HG03175 (cell line): ENCODE data around the gene CPS1.
A peak's percentile ranks its signal among the peaks of the same experiment; 100 is the strongest.

Experiments
- ATAC-seq: cut with Tn5 transposase; IDR thresholded peaks from one replicate; pipeline ENCODE4 v1.9.1; 2021; ENCODE audit warnings: mild to moderate bottlenecking, moderate library complexity; ENCODE audit not compliant: unreplicated experiment

Gene CPS1

GRCh38 chr2:210599476-210599875 is 43.1 kb downstream of the CPS1 start:
- no peak for ATAC-seq

GRCh38 chr2:210604666-210605065 is 48.3 kb downstream of the CPS1 start:
- no peak for ATAC-seq

GRCh38 chr2:210606001-210606400 is 49.6 kb downstream of the CPS1 start:
- ATAC-seq, result no peak

GRCh38 chr2:210611466-210611865 is 55.1 kb downstream of the CPS1 start:
- ATAC-seq, result peak; percentile 71

- ATAC-seq, result no peak
These were observed 59.7 kb downstream of the CPS1 start for GRCh38 chr2:210616074-210616473.

- no peak for ATAC-seq
These were observed 60.9 kb downstream of the CPS1 start for GRCh38 chr2:210617318-210617717.

GRCh38 chr2:210617732-210618330 is 61.4 kb downstream of the CPS1 start:
- peak; percentile 81 for ATAC-seq

- no peak for ATAC-seq
These were observed 64.1 kb downstream of the CPS1 start for GRCh38 chr2:210620456-210620855.

- no peak for ATAC-seq
These were observed 67.1 kb downstream of the CPS1 start for GRCh38 chr2:210623506-210623905.

GRCh38 chr2:210626849-210627248 is 70.5 kb downstream of the CPS1 start:
- ATAC-seq, result no peak

- ATAC-seq, result no peak
These were observed 74.6 kb downstream of the CPS1 start for GRCh38 chr2:210630873-210631560.

- ATAC-seq, result no peak
These were observed 77.3 kb downstream of the CPS1 start for GRCh38 chr2:210633699-210634098.

GRCh38 chr2:210635257-210635656 is 78.9 kb downstream of the CPS1 start:
- ATAC-seq, result no peak

GRCh38 chr2:210642333-210642732 is 85.9 kb downstream of the CPS1 start:
- no peak for ATAC-seq

- ATAC-seq, result no peak
These were observed 90.8 kb downstream of the CPS1 start for GRCh38 chr2:210647151-210647550.

GRCh38 chr2:210654091-210654490 is 97.7 kb downstream of the CPS1 start:
- no peak for ATAC-seq

- no peak for ATAC-seq
These were observed 99.0 kb downstream of the CPS1 start for GRCh38 chr2:210655229-210655975.

- no peak for ATAC-seq
These were observed 101.5 kb downstream of the CPS1 start for GRCh38 chr2:210657874-210658273.

- ATAC-seq, result no peak
These were observed 104.4 kb downstream of the CPS1 start for GRCh38 chr2:210660751-210661150.

GRCh38 chr2:210662560-210662959 is 106.2 kb downstream of the CPS1 start:
- ATAC-seq, result no peak

GRCh38 chr2:210663631-210664089 is 107.3 kb downstream of the CPS1 start:
- ATAC-seq, result no peak

GRCh38 chr2:210667711-210668110 is 111.3 kb downstream of the CPS1 start:
- ATAC-seq, result no peak
